Measurements from ENCODE around the gene LDHB. TPM values are rescaled to one million over a fixed set of nuclear protein-coding genes. Genes with fewer than 3 reads are reported as not detected.

LDHB gene
- polyA plus RNA-seq (2012; rRNA removed) = 469 and 556 TPM in 2 replicates
- 759 and 1,002 TPM in 2 replicates for polyA plus RNA-seq (2012; cell fraction: cytosol; rRNA removed)
- polyA plus RNA-seq (2012; cell fraction: nucleus; rRNA removed) = 133 and 255 TPM in 2 replicates

DNA sequence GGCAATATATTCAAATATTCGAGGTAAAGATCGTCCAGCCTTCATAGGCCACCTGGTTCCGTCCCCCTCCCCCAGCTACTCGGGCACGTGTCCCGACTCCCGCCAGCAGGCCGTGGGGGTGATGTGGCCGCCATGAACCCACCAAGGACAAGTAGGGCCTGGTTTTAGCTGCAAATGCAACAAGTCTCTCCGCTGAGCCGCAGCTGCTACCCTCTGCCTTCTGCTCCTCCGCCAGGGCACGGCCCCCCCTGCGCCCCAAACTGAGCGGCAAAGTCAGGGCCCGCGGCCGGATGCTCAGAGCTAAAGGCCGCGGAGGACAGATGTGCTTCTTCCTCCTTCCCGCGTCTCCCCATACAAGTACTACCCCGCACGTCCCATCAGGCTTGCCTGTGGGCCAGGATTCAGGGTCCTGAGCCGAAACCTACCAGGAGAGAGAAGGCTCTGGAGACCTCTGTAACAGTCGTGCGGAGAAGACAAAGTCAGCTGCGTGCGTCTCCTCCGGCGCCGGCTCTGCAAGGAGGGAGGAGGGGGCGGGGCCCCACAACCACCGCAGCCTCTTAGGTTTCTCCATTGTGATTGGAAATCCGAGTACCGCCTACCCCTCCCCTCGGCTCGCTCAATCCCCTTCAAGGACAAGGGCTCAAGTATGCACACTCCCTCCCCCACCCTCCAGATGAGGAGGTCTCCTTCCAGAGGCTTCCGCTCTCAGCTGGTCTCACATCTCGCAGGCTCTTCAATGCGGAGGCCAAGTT is at the start of gene LDHB:
Gene LDHB (minus strand): TSS at position 517 of the 752 bp plus-strand sequence. CDS start 3,171 bp downstream, outside the sequence.
- Histone ChIP-seq H3K4me1 (ENCODE audit: control insufficient read depth in 1 of 2, insufficient read depth in 2 of 2, low read depth in 1 of 2, low read length in 1 of 2) (peaks cover 0 to 14% of the 10 kb centered on the region in 2 experiments; a peak in 3 of 4 replicates), H3K27me3 (ENCODE audit: insufficient read depth) (peaks cover 6% of the 10 kb centered on the region; the same call in 1 of the 2 replicates), H3K4me3 (ENCODE audit: low read depth in 2 of 2, low read length in 1 of 2) (peak within 1 kb of the TSS; percentile 91 to 95), H3K27ac (ENCODE audit: low read depth in 2 of 2, low read length in 1 of 2) (peak within 1 kb of the TSS; percentile 75 to 93), H3K36me3 (replicated peaks in 1 of 2; ENCODE audit: control insufficient read depth in 1 of 2, insufficient read depth in 2 of 2, low read length in 1 of 2) (peaks cover 24 to 25% of the 10 kb centered on the region in 2 experiments), H2AFZ (ENCODE audit: low read depth) (peak within 1 kb of the TSS; percentile 94), H3K9ac (peak within 1 kb of the TSS; percentile 86), H3F3A (replicated peaks; ENCODE audit: insufficient read depth) (no peaks in the 10 kb centered on the region), H3K4me2 (peak within 1 kb of the TSS; percentile 94), H3K9me3 (no peaks in the 10 kb centered on the region), H3K9me2 (no peaks in the 10 kb centered on the region), H4K20me1 (ENCODE audit: insufficient read depth) (peaks cover 4% of the 10 kb centered on the region; the same call in 1 of the 2 replicates), H3K79me2 (ENCODE audit: insufficient read depth) (peaks cover 50% of the 10 kb centered on the region)
- CTCF ChIA-PET = interaction anchor here (0.6 to 1.5 kb wide), 5 partner anchors 11 to 409 kb away, joined by 3 to 7 read pairs (median 3); no protein-coding TSS in a partner anchor
- POLR2A ChIA-PET = interaction anchor here (1.0 to 1.8 kb wide), 5 partner anchors 9 to 220 kb away, joined by 3 to 7 read pairs (median 4); partner anchors contain the start of genes GOLT1B, PYROXD1 and RECQL
- 2% methylated on average over 19 of the region's 41 CpGs for WGBS (ENCODE audit: low lambda C conversion rate)
- DNase-seq = peak; percentile 92
- peak in 1 of 2 experiments; percentile 6; a peak in 1 of 4 replicates for TF ChIP-seq EP300 (IDR thresholded peaks at IDR 0.05; ENCODE audit: borderline replicate concordance in 1 of 2, low read depth in 1 of 2, low read length in 1 of 2)
- no peak for TF ChIP-seq PBX3 (IDR thresholded peaks at IDR 0.05)
- TF ChIP-seq SIN3A (IDR thresholded peaks at IDR 0.05; ENCODE audit: borderline replicate concordance, low read depth, low read length) = 0 out of 2 replicates have a peak, but pooled peaks have one; percentile 37
- TF ChIP-seq, protein P1, sequence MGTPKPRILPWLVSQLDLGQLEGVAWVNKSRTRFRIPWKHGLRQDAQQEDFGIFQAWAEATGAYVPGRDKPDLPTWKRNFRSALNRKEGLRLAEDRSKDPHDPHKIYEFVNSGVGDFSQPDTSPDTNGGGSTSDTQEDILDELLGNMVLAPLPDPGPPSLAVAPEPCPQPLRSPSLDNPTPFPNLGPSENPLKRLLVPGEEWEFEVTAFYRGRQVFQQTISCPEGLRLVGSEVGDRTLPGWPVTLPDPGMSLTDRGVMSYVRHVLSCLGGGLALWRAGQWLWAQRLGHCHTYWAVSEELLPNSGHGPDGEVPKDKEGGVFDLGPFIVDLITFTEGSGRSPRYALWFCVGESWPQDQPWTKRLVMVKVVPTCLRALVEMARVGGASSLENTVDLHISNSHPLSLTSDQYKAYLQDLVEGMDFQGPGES (IDR thresholded peaks at IDR 0.05; ENCODE audit: low read depth, low read length) = no peak
- TF ChIP-seq TAF1 (IDR thresholded peaks at IDR 0.05; ENCODE audit: borderline replicate concordance, low read depth, low read length) = peak; percentile 87
- TF ChIP-seq USF2 (IDR thresholded peaks at IDR 0.05; ENCODE audit: borderline replicate concordance, low read depth, low read length) = no peak; the same call in 1 of the 2 replicates
- TF ChIP-seq YY1 (IDR thresholded peaks at IDR 0.05; ENCODE audit: low read depth) = no peak
- peak; percentile 96 for TF ChIP-seq MXI1 (IDR thresholded peaks at IDR 0.05; ENCODE audit: low read depth, low read length)
- TF ChIP-seq MEF2A (IDR thresholded peaks at IDR 0.05; ENCODE audit: borderline replicate concordance, low read depth) = no peak
- no peak for TF ChIP-seq FOXJ3 (CRISPR knock-in tag; IDR thresholded peaks at IDR 0.05)
- TF ChIP-seq USF1 (IDR thresholded peaks at IDR 0.05; ENCODE audit: borderline replicate concordance, low read depth) = peak; percentile 63
- TF ChIP-seq POLR2AphosphoS5 (IDR thresholded peaks at IDR 0.05; ENCODE audit: low read depth, low read length) = peak; percentile 96
- 0 out of 2 replicates have a peak, but pooled peaks have one; percentile 15 for TF ChIP-seq FOXM1 (IDR thresholded peaks at IDR 0.05; ENCODE audit: low read depth)
- TF ChIP-seq GABPA (IDR thresholded peaks at IDR 0.05; ENCODE audit: low read depth) = no peak
- no peak for TF ChIP-seq JUND (IDR thresholded peaks at IDR 0.05)
- TF ChIP-seq REST (IDR thresholded peaks at IDR 0.05; ENCODE audit: low read depth, low read length) = 0 out of 2 replicates have a peak, but pooled peaks have one; percentile 4
- TF ChIP-seq, protein P2, sequence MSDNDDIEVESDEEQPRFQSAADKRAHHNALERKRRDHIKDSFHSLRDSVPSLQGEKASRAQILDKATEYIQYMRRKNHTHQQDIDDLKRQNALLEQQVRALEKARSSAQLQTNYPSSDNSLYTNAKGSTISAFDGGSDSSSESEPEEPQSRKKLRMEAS (IDR thresholded peaks at IDR 0.05; ENCODE audit: low read depth) = peak; percentile 98
- no peak for TF ChIP-seq GATA2 (CRISPR knock-in tag; IDR thresholded peaks at IDR 0.05)
- TF ChIP-seq RFX5 (IDR thresholded peaks at IDR 0.05; ENCODE audit: low read length) = no peak
- no peak for TF ChIP-seq FOSL2 (IDR thresholded peaks at IDR 0.05; ENCODE audit: borderline replicate concordance, low read depth)
- no peak for TF ChIP-seq TEAD4 (IDR thresholded peaks at IDR 0.05; ENCODE audit: borderline replicate concordance, insufficient read depth)
- no peak for TF ChIP-seq NFIC (IDR thresholded peaks at IDR 0.05; ENCODE audit: borderline replicate concordance)
- no peak for TF ChIP-seq EZH2phosphoT487 (IDR thresholded peaks at IDR 0.05; ENCODE audit: borderline replicate concordance, low read depth)
- TF ChIP-seq NRF1 (IDR thresholded peaks at IDR 0.05; ENCODE audit: low read depth, low read length) = peak; percentile 28; the same call in 1 of the 2 replicates

Data from SK-N-SH (cell line).